Measurements from ENCODE around the gene ADAMTSL4.
A peak's percentile ranks its signal among the peaks of the same experiment; 100 is the strongest.
"Not testable (repeated sequence)": the region's sequence is repeated elsewhere in the genome, so short reads cannot be mapped to it uniquely, and the experiment has no call there.

The ADAMTSL4 gene

GRCh38 chr1:150567717-150568593 lies 18.7 kb downstream of the ADAMTSL4 start:
- peak; percentile 42 for DNase-seq

- DNase-seq: no peak
Measured at GRCh38 chr1:150568594-150568966, 19.4 kb downstream of the ADAMTSL4 start.

- DNase-seq: no peak
Measured at GRCh38 chr1:150572918-150573647, 23.9 kb downstream of the ADAMTSL4 start.

GRCh38 chr1:150573648-150574071 lies 24.5 kb downstream of the ADAMTSL4 start:
- DNase-seq: not testable (repeated sequence)

GRCh38 chr1:150574260-150575071 lies 25.3 kb downstream of the ADAMTSL4 start:
- DNase-seq: no peak

- no peak for DNase-seq
Measured at GRCh38 chr1:150575072-150575489, 25.9 kb downstream of the ADAMTSL4 start.

- DNase-seq: no peak
Measured at GRCh38 chr1:150575518-150576366, 26.5 kb downstream of the ADAMTSL4 start.

- no peak for DNase-seq
Measured at GRCh38 chr1:150576367-150576711, 27.1 kb downstream of the ADAMTSL4 start.

- no peak for DNase-seq
Measured at GRCh38 chr1:150576794-150577556, 27.8 kb downstream of the ADAMTSL4 start.

GRCh38 chr1:150577557-150578271 lies 28.5 kb downstream of the ADAMTSL4 start:
- DNase-seq: no peak

- peak; percentile 66 for DNase-seq
Measured at GRCh38 chr1:150578272-150579109, 29.3 kb downstream of the ADAMTSL4 start.

GRCh38 chr1:150579110-150579944 lies 30.1 kb downstream of the ADAMTSL4 start, which contains the start of gene MCL1:
TSS of gene MCL1 (minus strand) at chr1:150579610. CDS start at chr1:150579530, 80 bp downstream.
- peak; percentile 92 for DNase-seq

GRCh38 chr1:150579945-150580642 lies 30.9 kb downstream of the ADAMTSL4 start:
- DNase-seq: no peak

- DNase-seq: not testable (repeated sequence)
Measured at GRCh38 chr1:150580966-150581365, 31.8 kb downstream of the ADAMTSL4 start.

GRCh38 chr1:150581437-150581836 lies 32.2 kb downstream of the ADAMTSL4 start:
- not testable (repeated sequence) for DNase-seq

- DNase-seq: not testable (repeated sequence)
Measured at GRCh38 chr1:150581962-150582361, 32.8 kb downstream of the ADAMTSL4 start.

GRCh38 chr1:150582371-150582770 lies 33.2 kb downstream of the ADAMTSL4 start:
- DNase-seq: no peak
